Stomach (tissue), 4 donors: ENCODE measurements around the gene TP73.

Experiments used
- CTCF ChIP-seq, 7 experiments: fragments of 450-650 bp in 4 of 7; fragments of 200-600 bp in 3 of 7; sonication (generic) in 3 of 7; IDR thresholded peaks; one replicate each; pipeline ENCODE4 v1.5.1; 2016 to 2019; ENCODE audit warnings: antibody characterized with exemption in 7 of 7, control low read depth in 2 of 7, mild to moderate bottlenecking in 1 of 7
- POLR2A ChIP-seq, 4 donors: fragments of 450-650 bp; IDR thresholded peaks; one replicate each; pipeline ENCODE4 v1.6.1; 2016; ENCODE audit warnings: antibody characterized with exemption in 4 of 4, control low read depth in 2 of 4, mild to moderate bottlenecking in 1 of 4, moderate library complexity in 1 of 4
- POLR2AphosphoS5 ChIP-seq, 3 donors: sonication (generic); formaldehyde crosslinking; IDR thresholded peaks; one replicate each; pipeline ENCODE4 v1.6.1; 2016; ENCODE audit warnings: antibody characterized with exemption in 3 of 3

- TF ChIP-seq CTCF (IDR thresholded peaks at IDR 0.05) (no peak), POLR2AphosphoS5 (IDR thresholded peaks at IDR 0.05) (no peak), POLR2A (IDR thresholded peaks at IDR 0.05) (no peak)
Measured at GRCh38 chr1:3664700-3665375, 12.5 kb downstream of the TP73 start.
